ENCODE data around the gene RPS6KA2. TPM values are rescaled to one million over a fixed set of nuclear protein-coding genes. Genes with fewer than 3 reads are reported as not detected.
A peak's percentile ranks its signal among the peaks of the same experiment; 100 is the strongest.

Gene RPS6KA2
- total RNA-seq, 2 donors from 2014 or later = 2.9 to 4.0 TPM

GRCh38 chr6:166614171-166614583, 12.9 kb downstream of the RPS6KA2 start:
- H3K9me3 Mint-ChIP-seq = no peaks in the 10 kb centered on the region
- ATAC-seq = no peak
- DNase-seq (ENCODE audit: low spot score in 2 of 2) = no peak
- H3K27ac Mint-ChIP-seq = peak overlapping the region in 1 of 2 donors; percentile 5
- no peaks in the 10 kb centered on the region for H3K36me3 Mint-ChIP-seq

- H3K27ac Mint-ChIP-seq = no peak overlapping the region
- DNase-seq (ENCODE audit: low spot score in 2 of 2) (no peak), ATAC-seq (no peak)
- H3K9me3 Mint-ChIP-seq = no peaks in the 10 kb centered on the region
- no peaks in the 10 kb centered on the region for H3K36me3 Mint-ChIP-seq
Observed at GRCh38 chr6:166613027-166613426, 14.0 kb downstream of the RPS6KA2 start.

GRCh38 chr6:166612471-166612881, 14.6 kb downstream of the RPS6KA2 start:
- no peaks in the 10 kb centered on the region for H3K9me3 Mint-ChIP-seq
- H3K27ac Mint-ChIP-seq = no peak overlapping the region
- no peak for DNase-seq (ENCODE audit: low spot score in 2 of 2)
- no peak for ATAC-seq
- H3K36me3 Mint-ChIP-seq = no peaks in the 10 kb centered on the region

GRCh38 chr6:166611631-166612030, 15.4 kb downstream of the RPS6KA2 start:
- no peaks in the 10 kb centered on the region for H3K36me3 Mint-ChIP-seq
- DNase-seq (ENCODE audit: low spot score in 2 of 2) = no peak
- H3K27ac Mint-ChIP-seq = no peak overlapping the region
- no peak for ATAC-seq
- no peaks in the 10 kb centered on the region for H3K9me3 Mint-ChIP-seq

DNA sequence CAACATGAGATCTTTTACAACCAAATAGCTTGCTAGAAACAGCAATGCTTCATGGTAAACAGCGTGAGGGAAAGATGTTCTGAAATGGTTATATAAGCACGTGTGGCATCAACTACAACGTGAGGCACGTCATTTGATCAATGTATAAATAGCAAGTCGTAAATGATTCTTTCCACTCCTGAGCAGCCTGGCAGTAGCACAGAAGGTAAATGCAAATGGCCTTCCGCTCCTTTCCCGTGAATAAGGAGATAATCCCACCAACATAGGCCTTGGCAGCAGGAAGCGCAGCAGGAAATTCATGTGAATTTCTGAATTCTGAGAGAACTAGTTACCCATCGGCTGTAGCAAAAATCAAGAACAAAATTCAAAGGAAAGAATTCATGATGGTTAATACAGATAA, 17.0 kb downstream of the RPS6KA2 start:
- no peak for ATAC-seq
- H3K9me3 Mint-ChIP-seq = no peaks in the 10 kb centered on the region
- H3K36me3 Mint-ChIP-seq = no peaks in the 10 kb centered on the region

DNA sequence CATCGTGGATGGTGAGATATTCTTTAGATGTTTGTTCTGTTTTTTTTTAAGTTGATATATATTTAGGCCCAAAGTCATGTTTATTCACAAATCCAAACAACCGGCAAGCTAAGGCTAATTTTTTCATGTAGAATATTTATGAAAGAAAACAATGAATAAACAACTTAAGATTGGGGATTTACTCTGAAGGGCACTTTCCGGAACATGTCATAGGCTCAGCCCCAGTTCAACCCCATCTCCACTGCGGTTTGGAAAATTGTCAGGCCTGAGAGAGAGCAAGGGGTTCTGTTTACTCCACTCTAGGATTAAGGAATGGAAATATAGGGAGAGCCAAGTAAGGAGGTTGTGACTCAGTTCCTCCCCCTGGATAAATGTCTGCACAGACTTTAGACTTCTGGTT, 18.3 kb downstream of the RPS6KA2 start:
- Mint-ChIP-seq H3K9me3 (no peaks in the 10 kb centered on the region), H3K27ac (no peak overlapping the region), H3K36me3 (no peaks in the 10 kb centered on the region)
- ATAC-seq (no peak), DNase-seq (ENCODE audit: low spot score in 2 of 2) (no peak)

More for the DNA sequence above, 17.0 kb downstream of the RPS6KA2 start:
- H3K27ac Mint-ChIP-seq = no peak overlapping the region
- DNase-seq (ENCODE audit: low spot score in 2 of 2) = no peak

- Mint-ChIP-seq H3K27ac (no peak overlapping the region), H3K9me3 (no peaks in the 10 kb centered on the region), H3K36me3 (no peaks in the 10 kb centered on the region)
- ATAC-seq = no peak
- DNase-seq (ENCODE audit: low spot score in 2 of 2) = no peak
Observed at GRCh38 chr6:166605752-166606151, 21.3 kb downstream of the RPS6KA2 start.

DNA sequence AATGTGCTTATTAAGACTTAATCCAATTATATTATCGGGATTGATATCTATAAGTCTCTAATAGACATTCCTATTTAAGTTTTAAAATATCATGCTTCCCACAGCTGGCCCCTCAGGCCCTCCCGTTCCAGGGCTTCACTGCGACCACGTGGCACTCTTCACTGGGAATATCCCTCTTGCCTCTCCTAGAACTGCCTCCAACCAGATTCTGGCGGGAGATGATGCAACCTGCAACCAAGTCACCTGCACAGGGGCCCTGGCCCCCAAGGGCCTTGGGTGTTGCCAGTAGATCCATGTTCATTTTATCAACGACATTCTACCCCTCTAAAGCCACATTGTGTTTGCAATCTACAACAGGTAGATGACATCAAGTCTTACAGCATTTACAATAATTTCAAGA, 22.1 kb downstream of the RPS6KA2 start:
- no peak for ATAC-seq

GRCh38 chr6:166604328-166604727, 22.7 kb downstream of the RPS6KA2 start:
- Mint-ChIP-seq H3K27ac (no peak overlapping the region), H3K36me3 (no peaks in the 10 kb centered on the region), H3K9me3 (no peaks in the 10 kb centered on the region)
- no peak for ATAC-seq
- DNase-seq (ENCODE audit: low spot score in 2 of 2) = no peak

More for the DNA sequence above, 22.1 kb downstream of the RPS6KA2 start:
- H3K27ac Mint-ChIP-seq = no peak overlapping the region
- DNase-seq (ENCODE audit: low spot score in 2 of 2) = no peak
- H3K9me3 Mint-ChIP-seq = no peaks in the 10 kb centered on the region
- no peaks in the 10 kb centered on the region for H3K36me3 Mint-ChIP-seq

GRCh38 chr6:166603043-166603690, 23.9 kb downstream of the RPS6KA2 start:
- Mint-ChIP-seq H3K36me3 (no peaks in the 10 kb centered on the region), H3K9me3 (no peaks in the 10 kb centered on the region), H3K27ac (no peak overlapping the region)
- DNase-seq (ENCODE audit: low spot score in 2 of 2) = no peak
- no peak for ATAC-seq

DNA sequence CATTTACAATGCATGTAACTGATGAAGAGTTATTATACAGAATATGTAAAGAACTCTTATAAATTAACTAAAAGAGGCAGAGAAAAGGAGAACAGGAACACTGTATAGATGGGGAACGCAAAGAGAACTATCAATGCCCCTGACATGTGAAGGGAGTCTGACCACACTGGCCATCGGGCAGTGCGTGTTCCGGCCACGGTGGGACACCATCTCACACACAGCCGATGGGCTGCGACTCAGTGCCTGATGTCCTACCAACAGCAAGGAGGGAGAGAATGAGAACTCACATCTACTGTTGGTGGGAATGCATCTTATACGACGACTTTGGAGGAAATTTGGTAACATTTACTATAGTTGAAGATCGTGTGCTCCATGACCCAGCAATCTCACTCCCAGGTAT, 25.1 kb downstream of the RPS6KA2 start:
- Mint-ChIP-seq H3K9me3 (no peaks in the 10 kb centered on the region), H3K36me3 (no peaks in the 10 kb centered on the region), H3K27ac (no peak overlapping the region)
- DNase-seq (ENCODE audit: low spot score in 2 of 2) (no peak), ATAC-seq (no peak)

DNA sequence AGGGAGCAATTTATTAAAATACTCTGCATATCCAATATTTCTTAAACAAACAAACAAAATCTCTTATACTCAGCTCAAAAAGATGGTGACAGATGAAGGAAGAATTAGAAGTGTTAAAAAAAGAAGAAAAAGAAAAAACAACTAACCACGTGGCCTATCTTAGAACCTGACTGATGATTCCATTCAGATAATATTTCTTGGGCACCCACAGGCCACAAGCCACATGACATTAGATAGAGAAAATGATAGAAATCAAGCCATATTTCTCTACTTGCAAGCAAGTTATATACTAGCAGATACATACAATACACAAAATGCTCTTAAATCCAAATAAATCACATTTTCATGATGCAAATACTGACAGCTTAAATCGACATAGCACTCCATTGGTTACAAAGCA, 26.1 kb downstream of the RPS6KA2 start:
- Mint-ChIP-seq H3K27ac (no peak overlapping the region), H3K9me3 (no peaks in the 10 kb centered on the region), H3K36me3 (no peaks in the 10 kb centered on the region)
- ATAC-seq (no peak), DNase-seq (ENCODE audit: low spot score in 2 of 2) (no peak)

DNA sequence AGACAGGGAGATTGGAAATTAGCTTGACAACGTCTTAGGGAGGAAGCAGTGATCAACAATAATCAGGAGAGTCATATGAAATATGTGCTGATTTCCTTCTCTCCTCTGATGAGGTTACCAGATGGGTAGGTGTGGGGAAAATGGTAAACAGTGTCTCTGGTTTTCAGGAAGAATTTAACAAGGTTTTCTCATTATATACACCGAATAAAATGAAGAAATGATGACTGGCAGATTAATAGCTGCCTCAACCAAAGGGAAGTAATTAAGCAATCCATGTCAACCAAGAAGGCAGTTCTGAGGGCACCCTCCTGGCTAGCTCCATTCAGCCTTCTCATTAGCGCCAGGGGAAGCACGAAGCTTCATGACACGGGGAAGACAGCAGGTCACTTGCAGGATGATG, 27.8 kb downstream of the RPS6KA2 start:
- Mint-ChIP-seq H3K9me3 (no peaks in the 10 kb centered on the region), H3K36me3 (no peaks in the 10 kb centered on the region), H3K27ac (no peak overlapping the region)
- ATAC-seq (no peak), DNase-seq (ENCODE audit: low spot score in 2 of 2) (no peak)

- no peak overlapping the region for H3K27ac Mint-ChIP-seq
- DNase-seq (ENCODE audit: low spot score in 2 of 2) = no peak
- no peaks in the 10 kb centered on the region for H3K36me3 Mint-ChIP-seq
- ATAC-seq = no peak
- H3K9me3 Mint-ChIP-seq = no peaks in the 10 kb centered on the region
Observed at GRCh38 chr6:166598441-166599138, 28.5 kb downstream of the RPS6KA2 start.

DNA sequence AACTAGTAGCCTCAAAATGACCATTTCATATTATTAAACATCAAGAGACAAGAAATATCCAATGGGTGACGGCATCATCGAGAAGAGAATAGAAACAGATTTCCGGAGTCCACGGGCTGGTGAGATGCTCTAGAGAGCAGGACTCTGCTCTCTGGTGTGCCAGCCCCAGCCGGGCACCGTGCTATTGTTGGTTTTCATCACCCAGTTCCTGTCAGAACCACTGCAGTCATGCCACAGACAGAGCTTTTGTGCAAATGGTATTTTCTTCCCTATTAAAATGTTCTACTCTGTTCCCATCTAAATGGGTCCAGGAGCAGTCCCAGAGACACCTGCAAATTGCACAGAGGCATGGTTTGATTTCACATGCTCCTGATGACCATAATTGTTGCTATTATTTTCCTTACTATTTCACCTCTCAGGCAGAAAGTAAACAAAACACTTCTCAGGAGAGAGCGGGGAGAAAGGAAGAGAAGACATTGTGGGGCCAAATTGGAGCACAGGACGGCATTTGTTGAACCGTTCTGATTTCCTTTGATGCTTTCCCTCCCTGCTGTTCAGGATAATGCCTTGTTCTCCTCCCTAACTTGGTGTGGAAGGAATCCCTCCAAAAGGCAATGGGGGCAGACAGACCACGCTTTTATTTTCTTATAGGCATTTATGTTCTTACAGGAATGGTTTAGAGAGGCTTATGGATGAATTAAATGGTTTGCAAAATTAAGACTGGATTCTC, 29.2 kb downstream of the RPS6KA2 start:
- no peaks in the 10 kb centered on the region for H3K9me3 Mint-ChIP-seq
- H3K27ac Mint-ChIP-seq = no peak overlapping the region
- no peaks in the 10 kb centered on the region for H3K36me3 Mint-ChIP-seq
- DNase-seq (ENCODE audit: low spot score in 2 of 2) = no peak
- ATAC-seq = no peak

DNA sequence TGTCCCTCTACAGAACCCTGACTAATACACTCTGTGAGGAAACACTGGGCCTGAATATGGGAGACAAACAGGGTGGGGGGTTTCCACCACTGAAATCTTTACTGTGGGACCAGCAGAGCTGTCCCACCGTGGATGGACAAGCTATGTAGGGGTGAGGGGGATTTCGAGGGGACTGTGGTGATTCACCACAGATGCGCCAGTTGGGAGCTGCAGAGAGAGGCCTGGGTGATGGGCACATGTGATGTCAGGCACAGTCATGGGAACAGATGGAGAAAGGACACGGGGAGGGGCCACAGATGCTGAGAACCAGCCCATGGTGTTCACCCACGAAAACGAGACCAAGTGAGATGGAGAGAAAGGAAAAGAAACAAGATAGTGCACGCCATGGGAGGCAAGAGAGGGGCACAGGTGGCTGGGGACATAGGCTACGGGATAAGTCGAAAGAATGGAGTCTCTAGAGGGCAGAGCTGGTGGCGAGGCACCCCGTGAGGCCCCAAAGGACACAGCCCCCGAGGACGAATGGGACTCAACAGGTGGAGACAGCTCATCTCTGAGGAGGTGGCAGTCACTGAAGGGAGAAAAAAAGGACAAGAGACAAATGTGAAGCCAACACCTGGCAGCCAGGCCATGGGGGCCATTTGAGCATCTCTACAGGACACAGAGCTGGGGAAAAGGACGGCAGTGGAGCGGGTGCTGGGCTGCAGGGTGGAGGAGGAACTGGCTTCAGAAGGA, 30.1 kb downstream of the RPS6KA2 start:
- Mint-ChIP-seq H3K36me3 (no peaks in the 10 kb centered on the region), H3K27ac (no peak overlapping the region), H3K9me3 (no peaks in the 10 kb centered on the region)
- DNase-seq (ENCODE audit: low spot score in 2 of 2) (no peak), ATAC-seq (no peak)

- ATAC-seq (no peak), DNase-seq (ENCODE audit: low spot score in 2 of 2) (no peak)
- Mint-ChIP-seq H3K9me3 (no peaks in the 10 kb centered on the region), H3K36me3 (no peaks in the 10 kb centered on the region), H3K27ac (no peak overlapping the region)
Observed at GRCh38 chr6:166595949-166596348, 31.1 kb downstream of the RPS6KA2 start.
